Endothelial cell of umbilical vein (primary cell): Measurements from ENCODE around the gene NXT1. TPM values are rescaled to one million over a fixed set of nuclear protein-coding genes. Genes with fewer than 3 reads are reported as not detected.

Experiments
- BruUV-seq: library from RNA; stranded (reverse); fragments of 400-500 nt; replicated peaks from 2 replicates; lab custom pipeline; 2021; lab: Mats Ljungman, UMichigan
- CTCF ChIA-PET: fragments of 300-600, 350-600 bp; sonication (Branson Sonifier 250); formaldehyde crosslinking; loops from one replicate; lab custom pipeline; 2021; ENCODE audit warnings: antibody characterized with exemption, inconsistent platforms; lab: Charles Lee
- POLR2A ChIA-PET: fragments of 300-600, 350-600 bp; sonication (Branson Sonifier 250); formaldehyde crosslinking; loops from one replicate; lab custom pipeline; 2021; ENCODE audit warnings: antibody characterized with exemption, inconsistent platforms; lab: Charles Lee
- DNase-seq: peaks from one replicate; pipeline ENCODE4 v3.0.0-alpha.2; 2011; ENCODE audit warnings: low read depth, low spot score
- FAIRE-seq: peaks from 2 replicates; lab custom pipeline; 2011; peaks lifted over from hg19 to GRCh38; lab: Jason Lieb, UNC
- H2AFZ ChIP-seq: 2 replicates; pipeline ENCODE4 v1.6.0; 2012; ENCODE audit warnings: low read depth, low read length, control low read depth, inconsistent platforms
- H3K27ac ChIP-seq: 2 replicates; pipeline ENCODE4 v1.5.1; 2011; ENCODE audit warnings: low read depth, mild to moderate bottlenecking, control low read depth, low read length, moderate library complexity; ENCODE audit not compliant: insufficient read depth
- H3K27me3 ChIP-seq, 2 experiments: 2 replicates each; pipeline versions ENCODE4 v1.6.0 to v1.6.1; 2011; ENCODE audit warnings: low read length in 2 of 2, mixed read lengths in 1 of 2; ENCODE audit not compliant: control insufficient read depth in 2 of 2, insufficient read depth in 2 of 2
- H3K36me3 ChIP-seq, 2 experiments: 2 replicates in 1 of 2; 3 replicates in 1 of 2; pipeline ENCODE4 v1.5.1; 2011; ENCODE audit warnings: low read length in 2 of 2, mild to moderate bottlenecking in 1 of 2, moderate library complexity in 1 of 2; ENCODE audit not compliant: control insufficient read depth in 2 of 2, insufficient read depth in 2 of 2; ENCODE audit errors: extremely low read depth in 1 of 2
- H3K4me1 ChIP-seq: 3 replicates; pipeline ENCODE4 v1.5.1; 2011; ENCODE audit warnings: mild to moderate bottlenecking, low read length; ENCODE audit not compliant: control insufficient read depth, insufficient read depth; ENCODE audit errors: extremely low read depth
- H3K4me2 ChIP-seq: 2 replicates; pipeline ENCODE4 v1.6.1; 2011; ENCODE audit warnings: low read length, control low read depth, mixed read lengths; ENCODE audit not compliant: insufficient read depth
- H3K4me3 ChIP-seq, 3 experiments: fragments of 200-600 bp in 1 of 3; sonication (generic), shearing (Covaris generic) in 1 of 3; replicated peaks in 1 of 3; 2 replicates each; pipeline ENCODE4 v1.5.1; 2011 to 2016; ENCODE audit warnings: control low read depth in 3 of 3, low read length in 3 of 3, mild to moderate bottlenecking in 2 of 3, inconsistent platforms in 1 of 3, low read depth in 1 of 3, moderate library complexity in 1 of 3; ENCODE audit not compliant: insufficient read depth in 1 of 3
- H3K79me2 ChIP-seq: 2 replicates; pipeline ENCODE4 v1.6.0; 2012; ENCODE audit warnings: low read length, inconsistent platforms; ENCODE audit not compliant: control insufficient read depth, insufficient read depth
- H3K9ac ChIP-seq: replicated peaks from 2 replicates; pipeline ENCODE3; 2011; ENCODE audit warnings: low read length, control low read depth; ENCODE audit not compliant: insufficient read depth; ENCODE audit errors: extremely low read depth
- H3K9me1 ChIP-seq: replicated peaks from 3 replicates; pipeline ENCODE4 v1.6.0; 2011; ENCODE audit warnings: mild to moderate bottlenecking, low read length; ENCODE audit not compliant: control insufficient read depth, insufficient read depth; ENCODE audit errors: extremely low read depth
- H3K9me3 ChIP-seq: replicated peaks from 2 replicates; pipeline ENCODE4 v1.5.1; 2012; ENCODE audit warnings: low read length, inconsistent platforms; ENCODE audit not compliant: control insufficient read depth, insufficient read depth
- H4K20me1 ChIP-seq: replicated peaks from 2 replicates; pipeline ENCODE3; 2011; ENCODE audit warnings: mild to moderate bottlenecking, low read length; ENCODE audit not compliant: control insufficient read depth, insufficient read depth; ENCODE audit errors: extremely low read depth
- CTCF ChIP-seq, 2 donors: IDR thresholded peaks; 1 replicate in 1 of 2; 2 replicates in 1 of 2; pipeline ENCODE4 v1.5.1; 2011; ENCODE audit warnings: low read length in 2 of 2, mild to moderate bottlenecking in 2 of 2, moderate library complexity in 2 of 2, control low read depth in 1 of 2, inconsistent platforms in 1 of 2, low read depth in 1 of 2; ENCODE audit not compliant: insufficient read depth in 1 of 2; ENCODE audit errors: extremely low read depth in 1 of 2
- EZH2 ChIP-seq: IDR thresholded peaks from 2 replicates; pipeline ENCODE4 v1.6.1; 2012; ENCODE audit warnings: borderline replicate concordance, low read depth, mild to moderate bottlenecking, moderate library complexity, low read length, inconsistent platforms; ENCODE audit not compliant: severe bottlenecking
- FOS ChIP-seq: IDR thresholded peaks from 2 replicates; pipeline ENCODE4 v1.6.1; 2011; ENCODE audit warnings: mild to moderate bottlenecking, low read length, moderate library complexity, borderline replicate concordance; ENCODE audit not compliant: insufficient read depth
- GATA2 ChIP-seq: IDR thresholded peaks from 2 replicates; pipeline ENCODE4 v1.7.0; 2011; ENCODE audit warnings: low read depth, mild to moderate bottlenecking, moderate library complexity, mixed read lengths, low read length; ENCODE audit not compliant: insufficient read length, insufficient read depth
- JUN ChIP-seq: IDR thresholded peaks from 2 replicates; pipeline ENCODE4 v1.6.1; 2011; ENCODE audit warnings: borderline replicate concordance, low read depth; ENCODE audit not compliant: insufficient read length, insufficient read depth
- MAX ChIP-seq: IDR thresholded peaks from 2 replicates; pipeline ENCODE4 v1.6.1; 2011; ENCODE audit not compliant: insufficient read depth, insufficient read length
- MYC ChIP-seq: IDR thresholded peaks from one replicate; pipeline ENCODE4 v1.6.1; 2011; ENCODE audit warnings: mild to moderate bottlenecking, low read depth, low read length
- POLR2A ChIP-seq: IDR thresholded peaks from 2 replicates; pipeline ENCODE4 v1.6.1; 2012; ENCODE audit warnings: low read depth, mild to moderate bottlenecking, control low read depth, low read length
- POLR2AphosphoS5 ChIP-seq: IDR thresholded peaks from 2 replicates; pipeline ENCODE4 v1.6.1; 2012; ENCODE audit warnings: low read depth, mild to moderate bottlenecking, control low read depth, low read length, moderate library complexity; ENCODE audit not compliant: insufficient read depth
- dilution Hi-C: fragments of 300-500 bp; cut with MboI; formaldehyde crosslinking; loops from one replicate; pipeline ENCODE4 v1.15.0; 2019; ENCODE audit warnings: low sequenced_read_pairs; ENCODE audit not compliant: extremely low pct_ligation_motif_present
- intact Hi-C: fragments of 100-400 bp; cut with micrococcal nuclease; formaldehyde crosslinking; loops from one replicate; pipeline ENCODE4 v1.10.0; 2022
- polyA plus RNA-seq, 4 experiments: library from polyadenylated mRNA; depleted of rRNA in 3 of 4; stranded (reverse) in 3 of 4; unstranded in 1 of 4; fragments of >200 nt; gene quantifications; 2 replicates each; pipeline versions ENCODE4 v1.2.1 to v1.2.3, GENCODE V29; 2011 to 2012; ENCODE audit warnings: missing spikeins in 1 of 4
- total RNA-seq: library from RNA; stranded (reverse); gene quantifications from 2 replicates; pipeline ENCODE4 v1.2.3, GENCODE V29; 2021

Gene NXT1
- total and polyA plus RNA-seq, 2 donors (not counting 3 experiments of a cell fraction or from before 2014, with no cell fraction given) = 27.1 to 39.2 TPM

- TF ChIP-seq CTCF (IDR thresholded peaks at IDR 0.05; ENCODE audit: extremely low read depth in 1 of 2, insufficient read depth in 1 of 2, low read depth in 1 of 2, low read length in 2 of 2) (no peak), MYC (no peak), POLR2AphosphoS5 (peak; percentile 77), POLR2A (peak; percentile 87), JUN (no peak), FOS (no peak), GATA2 (no peak), EZH2 (no peak), MAX (peak; percentile 90)
- DNase-seq (peak; percentile 100), FAIRE-seq (peak; percentile 89)
- H3K4me3 ChIP-seq = peak overlapping the region; percentile 20 to 84 (median 83)
- ChIA-PET CTCF (interaction anchor here (0.8 to 3.3 kb wide), 6 partner anchors 8 to 666 kb away, joined by 3 to 40 read pairs (median 4); partner anchors contain the start of genes NAPB and NXT1), POLR2A (interaction anchor here (0.8 to 1.4 kb wide), 6 partner anchors 8 to 594 kb away, joined by 3 to 6 read pairs (median 4); partner anchors contain the start of gene CD93)
- no peaks in the 10 kb centered on the region for H4K20me1 ChIP-seq
- H3K4me1 ChIP-seq = peaks cover 23% of the 10 kb centered on the region
- H3K4me2 ChIP-seq = peak overlapping the region; percentile 95
- H3K9ac ChIP-seq = peak overlapping the region; percentile 97
- peak overlapping the region; percentile 88 for H3K27ac ChIP-seq
- peaks cover 7 to 13% of the 10 kb centered on the region in 2 experiments for H3K36me3 ChIP-seq
- BruUV-seq = no TSS peak
- peaks cover 21% of the 10 kb centered on the region for H3K79me2 ChIP-seq
- H3K9me1 ChIP-seq = no peaks in the 10 kb centered on the region
- H2AFZ ChIP-seq = peak overlapping the region; percentile 54
- no peaks in the 10 kb centered on the region for H3K9me3 ChIP-seq
- dilution Hi-C loops = no loop called here
- intact Hi-C loops = loop anchor here (1.0 to 5.0 kb wide), 2 partner anchors 8 to 211 kb away; partner anchors contain the start of gene NXT1
- no peaks in the 10 kb centered on the region for H3K27me3 ChIP-seq
Observed at GRCh38 chr20:23357767-23358562, 7.4 kb downstream of the NXT1 start.
